Ovary (tissue), 3 donors: ENCODE results near the gene TENM4.

Experiments used
- EP300 ChIP-seq: sonication (generic); formaldehyde crosslinking; IDR thresholded peaks from one replicate; pipeline ENCODE4 v1.6.1; 2017; ENCODE audit warnings: antibody characterized with exemption
- TF ChIP-seq, protein P1 (sequence below), 3 donors: fragments of 450-650 bp in 2 of 3; fragments of 200-600 bp in 1 of 3; IDR thresholded peaks; one replicate each; pipeline versions ENCODE4 v1.5.1 to v1.8.0; 2016 to 2022; ENCODE audit warnings: antibody characterized with exemption in 3 of 3, mild to moderate bottlenecking in 1 of 3
- donor health status: DM: no; HTN: no; CAD: no.

DNA sequence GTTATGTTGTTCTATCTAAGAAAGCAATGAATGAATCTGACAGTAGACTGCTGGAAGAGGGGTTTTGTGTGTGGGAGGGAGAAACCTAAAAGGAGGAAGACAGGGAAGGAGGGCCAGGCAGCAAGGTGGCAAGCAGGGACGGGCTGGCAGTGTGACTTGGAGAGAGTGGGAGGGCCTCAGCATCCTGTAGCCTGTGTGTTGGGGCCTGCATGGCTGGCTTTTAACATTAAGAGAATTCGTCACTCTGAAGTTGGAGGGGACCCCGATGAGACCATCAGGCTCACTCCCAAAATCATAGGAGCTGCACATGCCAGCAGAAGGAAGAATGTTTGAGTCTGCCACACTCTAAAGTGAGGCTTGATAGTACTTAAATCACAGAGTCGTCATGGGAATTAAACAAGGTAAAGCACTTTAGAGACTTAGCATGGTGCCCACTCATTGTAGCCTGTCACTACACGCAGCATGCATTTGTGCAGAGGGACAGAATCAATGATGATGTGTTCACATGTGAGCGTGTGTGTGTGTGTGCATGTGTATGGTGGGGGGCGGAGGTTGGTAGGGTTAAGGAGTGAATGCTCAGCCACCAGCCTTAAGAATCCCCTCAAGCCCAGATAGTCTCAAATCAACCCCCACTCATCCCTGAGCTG, 199.5 kb downstream of the TENM4 start:
- TF ChIP-seq, protein P1, sequence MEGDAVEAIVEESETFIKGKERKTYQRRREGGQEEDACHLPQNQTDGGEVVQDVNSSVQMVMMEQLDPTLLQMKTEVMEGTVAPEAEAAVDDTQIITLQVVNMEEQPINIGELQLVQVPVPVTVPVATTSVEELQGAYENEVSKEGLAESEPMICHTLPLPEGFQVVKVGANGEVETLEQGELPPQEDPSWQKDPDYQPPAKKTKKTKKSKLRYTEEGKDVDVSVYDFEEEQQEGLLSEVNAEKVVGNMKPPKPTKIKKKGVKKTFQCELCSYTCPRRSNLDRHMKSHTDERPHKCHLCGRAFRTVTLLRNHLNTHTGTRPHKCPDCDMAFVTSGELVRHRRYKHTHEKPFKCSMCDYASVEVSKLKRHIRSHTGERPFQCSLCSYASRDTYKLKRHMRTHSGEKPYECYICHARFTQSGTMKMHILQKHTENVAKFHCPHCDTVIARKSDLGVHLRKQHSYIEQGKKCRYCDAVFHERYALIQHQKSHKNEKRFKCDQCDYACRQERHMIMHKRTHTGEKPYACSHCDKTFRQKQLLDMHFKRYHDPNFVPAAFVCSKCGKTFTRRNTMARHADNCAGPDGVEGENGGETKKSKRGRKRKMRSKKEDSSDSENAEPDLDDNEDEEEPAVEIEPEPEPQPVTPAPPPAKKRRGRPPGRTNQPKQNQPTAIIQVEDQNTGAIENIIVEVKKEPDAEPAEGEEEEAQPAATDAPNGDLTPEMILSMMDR (IDR thresholded peaks at IDR 0.05), result no peak
- TF ChIP-seq EP300, result no peak
